Thymus (tissue), 11 donors: Measurements from ENCODE around the gene PAX1. TPM values are rescaled to one million over a fixed set of nuclear protein-coding genes. Genes with fewer than 3 reads are reported as not detected.

Experiments used
- DNase-seq, 9 donors: peaks; one replicate each; pipeline ENCODE4 v3.0.0-alpha.2; 2013; ENCODE audit warnings: low spot score in 9 of 9, low read depth in 6 of 9, missing footprints in 1 of 9
- H3K27ac ChIP-seq, 2 donors: one replicate each; pipeline ENCODE4 v1.5.1; 2013; ENCODE audit warnings: control low read depth in 1 of 2, low read depth in 1 of 2, low read length in 1 of 2, mild to moderate bottlenecking in 1 of 2, moderate library complexity in 1 of 2
- H3K27me3 ChIP-seq, 2 donors: one replicate each; pipeline ENCODE4 v1.5.1; 2013; ENCODE audit warnings: low read length in 1 of 2; ENCODE audit not compliant: control insufficient read depth in 2 of 2, insufficient read depth in 1 of 2
- H3K36me3 ChIP-seq, 2 donors: one replicate each; pipeline ENCODE4 v1.5.1; 2013; ENCODE audit warnings: low read length in 1 of 2, mild to moderate bottlenecking in 1 of 2, moderate library complexity in 1 of 2; ENCODE audit not compliant: control insufficient read depth in 2 of 2, insufficient read depth in 2 of 2
- H3K4me1 ChIP-seq, 2 donors: one replicate each; pipeline ENCODE4 v1.5.1; 2013; ENCODE audit warnings: low read length in 2 of 2; ENCODE audit not compliant: control insufficient read depth in 2 of 2, insufficient read depth in 2 of 2
- H3K4me3 ChIP-seq, 2 donors: one replicate each; pipeline ENCODE4 v1.5.1; 2013; ENCODE audit warnings: low read length in 2 of 2, control low read depth in 1 of 2, mild to moderate bottlenecking in 1 of 2
- H3K9me3 ChIP-seq, 2 donors: one replicate each; pipeline ENCODE4 v1.5.1; 2013; ENCODE audit warnings: low read length in 1 of 2, mild to moderate bottlenecking in 1 of 2; ENCODE audit not compliant: control insufficient read depth in 2 of 2, insufficient read depth in 1 of 2
- WGBS: extraction: QIAGEN DNeasy Blood & Tissue Kit; methylation state at CpG from one replicate; pipeline ENCODE4 v1.1.7; 2013; 5-methylcytosine and 5-hydroxymethylcytosine counted together
- polyA plus RNA-seq: library from polyadenylated mRNA; stranded (reverse); fragments of 200-250 nt; gene quantifications from one replicate; pipeline ENCODE4 v1.2.3, GENCODE V29; 2013
- total RNA-seq: library from RNA; stranded (reverse); fragments of 120-200 nt; gene quantifications from one replicate; pipeline ENCODE4 v1.2.4, GENCODE V29; 2013
- donor health status: healthy.

PAX1 gene
- total and polyA plus RNA-seq, 2 donors = 12.3 to 35.6 TPM

GRCh38 chr20:21677261-21677660 lies 28.2 kb upstream of the PAX1 start:
- H3K4me3 ChIP-seq = no peak overlapping the region
- 94% methylated on average over 2 of the region's 2 CpGs for WGBS
- H3K4me1 ChIP-seq = no peaks in the 10 kb centered on the region
- no peaks in the 10 kb centered on the region for H3K36me3 ChIP-seq
- DNase-seq = no peak
- H3K27me3 ChIP-seq = no peaks in the 10 kb centered on the region
- no peak overlapping the region for H3K27ac ChIP-seq
- H3K9me3 ChIP-seq = no peaks in the 10 kb centered on the region

GRCh38 chr20:21677781-21678180 lies 27.7 kb upstream of the PAX1 start:
- no peaks in the 10 kb centered on the region for H3K36me3 ChIP-seq
- H3K9me3 ChIP-seq = no peaks in the 10 kb centered on the region
- DNase-seq = no peak
- no peak overlapping the region for H3K4me3 ChIP-seq
- no peaks in the 10 kb centered on the region for H3K27me3 ChIP-seq
- no peak overlapping the region for H3K27ac ChIP-seq
- H3K4me1 ChIP-seq = no peaks in the 10 kb centered on the region
- 69% methylated on average over 3 of the region's 3 CpGs for WGBS

GRCh38 chr20:21681234-21681921 lies 24.1 kb upstream of the PAX1 start:
- peak overlapping the region; percentile 44 to 64 for H3K27ac ChIP-seq

GRCh38 chr20:21681922-21682318 lies 23.5 kb upstream of the PAX1 start:
- WGBS = 78% methylated on average over 10 of the region's 10 CpGs
- Histone ChIP-seq H3K4me3 (no peak overlapping the region), H3K27ac (peak overlapping the region; percentile 44 to 64)

More at GRCh38 chr20:21681234-21681921, 24.1 kb upstream of the PAX1 start:
- Histone ChIP-seq H3K27me3 (no peaks in the 10 kb centered on the region), H3K9me3 (no peaks in the 10 kb centered on the region), H3K4me1 (peaks cover 0 to 5% of the 10 kb centered on the region in 2 donors), H3K36me3 (no peaks in the 10 kb centered on the region), H3K4me3 (no peak overlapping the region)
- DNase-seq = no peak
- WGBS = 85% methylated on average over 14 of the region's 14 CpGs

GRCh38 chr20:21682521-21682954 lies 22.9 kb upstream of the PAX1 start:
- peak overlapping the region in 1 of 2 donors; percentile 64 for H3K27ac ChIP-seq
- H3K9me3 ChIP-seq = no peaks in the 10 kb centered on the region
- H3K36me3 ChIP-seq = no peaks in the 10 kb centered on the region
- no peaks in the 10 kb centered on the region for H3K27me3 ChIP-seq
- peaks cover 0 to 5% of the 10 kb centered on the region in 2 donors for H3K4me1 ChIP-seq
- peak in 1 of 9 donors; percentile 34 for DNase-seq
- WGBS = 85% methylated on average over 8 of the region's 8 CpGs
- H3K4me3 ChIP-seq = no peak overlapping the region

More at GRCh38 chr20:21681922-21682318, 23.5 kb upstream of the PAX1 start:
- H3K9me3 ChIP-seq = no peaks in the 10 kb centered on the region
- no peak for DNase-seq
- H3K4me1 ChIP-seq = peaks cover 0 to 5% of the 10 kb centered on the region in 2 donors
- H3K36me3 ChIP-seq = no peaks in the 10 kb centered on the region
- H3K27me3 ChIP-seq = no peaks in the 10 kb centered on the region

- Histone ChIP-seq H3K4me3 (no peak overlapping the region), H3K27me3 (no peaks in the 10 kb centered on the region), H3K4me1 (peaks cover 0 to 5% of the 10 kb centered on the region in 2 donors), H3K36me3 (no peaks in the 10 kb centered on the region), H3K27ac (peak overlapping the region in 1 of 2 donors; percentile 47), H3K9me3 (no peaks in the 10 kb centered on the region)
- no peak for DNase-seq
- WGBS = 42% methylated on average over 3 of the region's 3 CpGs
Observed at GRCh38 chr20:21684671-21685070, 20.8 kb upstream of the PAX1 start.

- H3K27ac ChIP-seq = no peak overlapping the region
- no peak for DNase-seq
- H3K27me3 ChIP-seq = no peaks in the 10 kb centered on the region
- no peaks in the 10 kb centered on the region for H3K9me3 ChIP-seq
- no peak overlapping the region for H3K4me3 ChIP-seq
- no peaks in the 10 kb centered on the region for H3K36me3 ChIP-seq
- WGBS = 96% methylated on average over 2 of the region's 2 CpGs
- peaks cover 0 to 5% of the 10 kb centered on the region in 2 donors for H3K4me1 ChIP-seq
Observed at GRCh38 chr20:21685981-21686380, 19.5 kb upstream of the PAX1 start.

- Histone ChIP-seq H3K4me1 (peaks cover 0 to 8% of the 10 kb centered on the region in 2 donors), H3K36me3 (no peaks in the 10 kb centered on the region), H3K4me3 (no peak overlapping the region), H3K27ac (peak overlapping the region in 1 of 2 donors; percentile 64), H3K9me3 (no peaks in the 10 kb centered on the region), H3K27me3 (peaks cover 0 to 3% of the 10 kb centered on the region in 2 donors)
- no peak for DNase-seq
- 22% methylated on average over 8 of the region's 8 CpGs for WGBS
Observed at GRCh38 chr20:21693322-21693721, 12.1 kb upstream of the PAX1 start.

GRCh38 chr20:21698494-21699215 lies 6.8 kb upstream of the PAX1 start:
- DNase-seq = no peak
- 19% methylated on average over 9 of the region's 9 CpGs for WGBS

More at GRCh38 chr20:21698494-21699215, 6.8 kb upstream of the PAX1 start:
- H3K4me3 ChIP-seq = no peak overlapping the region
- no peaks in the 10 kb centered on the region for H3K9me3 ChIP-seq
- peak overlapping the region; percentile 70 to 72 for H3K27ac ChIP-seq
- H3K4me1 ChIP-seq = peaks cover 0 to 8% of the 10 kb centered on the region in 2 donors
- peaks cover 35 to 50% of the 10 kb centered on the region in 2 donors for H3K27me3 ChIP-seq
- H3K36me3 ChIP-seq = no peaks in the 10 kb centered on the region
